K562 (cell line): Measurements from ENCODE around the gene CMTM1. TPM values are rescaled to one million over a fixed set of nuclear protein-coding genes. Genes with fewer than 3 reads are reported as not detected.

Experiments used
- ATF1 ChIP-seq, 2 experiments: fragments of 450-650 bp in 1 of 2; IDR thresholded peaks; 2 replicates each; pipeline ENCODE4 v1.6.1; 2016; ENCODE audit warnings: missing compliant biosample characterization in 1 of 2, missing genetic modification characterization in 1 of 2
- BHLHE40 ChIP-seq: IDR thresholded peaks from 2 replicates; pipeline ENCODE4 v1.6.1; 2011; ENCODE audit warnings: low read length, improper control_type of control experiment
- DIDO1 ChIP-seq: fragments of 450-650 bp; IDR thresholded peaks from 2 replicates; pipeline ENCODE4 v1.6.1; 2016; ENCODE audit warnings: low read depth, missing biosample characterization, missing genetic modification characterization
- EP400 ChIP-seq: fragments of 450-650 bp; IDR thresholded peaks from 2 replicates; pipeline ENCODE4 v1.6.1; 2017; ENCODE audit warnings: antibody characterized with exemption, mild to moderate bottlenecking, moderate library complexity
- FOSL1 ChIP-seq: fragments of 200-800 bp; sonication (Bioruptor generic); conservative IDR thresholded peaks from 2 replicates; pipeline ENCODE4 v1.6.1; 2016; ENCODE audit warnings: missing genetic modification characterization, missing compliant biosample characterization
- HOXB6 ChIP-seq: fragments of 250-450 bp; sonication (Bioruptor Pico); IDR thresholded peaks from 2 replicates; pipeline ENCODE4 v1.5.1; 2022; ENCODE audit warnings: mild to moderate bottlenecking, borderline replicate concordance
- JUNB ChIP-seq: fragments of 450-650 bp; formaldehyde crosslinking; conservative IDR thresholded peaks from 2 replicates; pipeline ENCODE4 v1.4.0; 2020; ENCODE audit warnings: mild to moderate bottlenecking
- JUND ChIP-seq, 2 experiments: IDR thresholded peaks; 2 replicates in 1 of 2; 3 replicates in 1 of 2; pipeline ENCODE4 v1.6.1; 2011; ENCODE audit warnings: borderline replicate concordance in 2 of 2, low read depth in 2 of 2, low read length in 2 of 2, improper control_type of control experiment in 1 of 2, missing biosample characterization in 1 of 2, missing genetic modification characterization in 1 of 2, missing genetic modification reagents in 1 of 2
- KLF10 ChIP-seq: fragments of 250-450 bp; sonication (Bioruptor Pico); IDR thresholded peaks from 2 replicates; pipeline ENCODE4 v1.6.1; 2021; ENCODE audit warnings: matching md5 sums
- MEF2D ChIP-seq: conservative IDR thresholded peaks from 2 replicates; pipeline ENCODE4 v1.6.1; 2016; ENCODE audit warnings: low read depth, missing genetic modification characterization, missing compliant biosample characterization
- NR2F6 ChIP-seq: fragments of 450-650 bp; formaldehyde crosslinking; IDR thresholded peaks from 2 replicates; pipeline ENCODE4 v1.4.0; 2020; ENCODE audit warnings: mild to moderate bottlenecking
- PHF8 ChIP-seq: fragments of 200-600 bp; sonication (generic); IDR thresholded peaks from 2 replicates; pipeline ENCODE4 v1.6.1; 2012; ENCODE audit warnings: mixed run types, mild to moderate bottlenecking, inconsistent platforms, low read length, moderate library complexity, borderline replicate concordance
- PRPF4 ChIP-seq: fragments of 200-400 bp; formaldehyde crosslinking; IDR thresholded peaks from one replicate; pipeline ENCODE4 v1.6.1; 2017; ENCODE audit warnings: low read length, low read depth, mild to moderate bottlenecking; ENCODE audit not compliant: insufficient read depth, poor library complexity, severe bottlenecking
- SNRNP70 ChIP-seq: fragments of 200-400 bp; formaldehyde crosslinking; optimal IDR thresholded peaks from 2 replicates; pipeline ENCODE3; 2017; ENCODE audit warnings: low read depth, low read length
- SREBF1 ChIP-seq: fragments of 150-350 bp; IDR thresholded peaks from 2 replicates; pipeline ENCODE4 v1.6.1; 2014; ENCODE audit warnings: antibody characterized with exemption, low read depth, low read length, borderline replicate concordance
- SUPT5H ChIP-seq: fragments of 450-650 bp; IDR thresholded peaks from 2 replicates; pipeline ENCODE4 v1.6.1; 2016
- TCFL5 ChIP-seq: fragments of 250-450 bp; sonication (Bioruptor Pico); conservative IDR thresholded peaks from 2 replicates; pipeline ENCODE4 v1.6.1; 2021; ENCODE audit warnings: mild to moderate bottlenecking, moderate library complexity, matching md5 sums
- TEAD1 ChIP-seq, 2 experiments: fragments of 450-650 bp in 1 of 2; sonication (generic) in 1 of 2; formaldehyde crosslinking; IDR thresholded peaks; 2 replicates each; pipeline versions ENCODE4 v1.4.0 to v1.8.0; 2020 to 2022; ENCODE audit warnings: mild to moderate bottlenecking in 2 of 2, missing genetic modification reagents in 1 of 2
- YBX1 ChIP-seq: fragments of 450-650 bp; IDR thresholded peaks from 2 replicates; pipeline ENCODE4 v1.7.1; 2016; ENCODE audit warnings: mild to moderate bottlenecking
- ZNF311 ChIP-seq: fragments of 250-450 bp; sonication (Bioruptor Pico); IDR thresholded peaks from 2 replicates; pipeline ENCODE4 v1.4.0; 2020; ENCODE audit warnings: mild to moderate bottlenecking, moderate library complexity
- ZNF384 ChIP-seq: IDR thresholded peaks from 2 replicates; pipeline ENCODE4 v1.6.1; 2012; ENCODE audit warnings: low read depth, low read length, improper control_type of control experiment
- ZNF408 ChIP-seq: fragments of 250-450 bp; sonication (Bioruptor Pico); IDR thresholded peaks from 2 replicates; pipeline ENCODE4 v1.4.0; 2020; ENCODE audit warnings: low read depth, mild to moderate bottlenecking, moderate library complexity
- ZNF589 ChIP-seq: fragments of 200-800 bp; sonication (Bioruptor generic); IDR thresholded peaks from 2 replicates; pipeline ENCODE4 v1.6.1; 2016; ENCODE audit warnings: low read depth, missing genetic modification characterization, missing compliant biosample characterization
- ZNF644 ChIP-seq: fragments of 200-800 bp; sonication (Bioruptor generic); IDR thresholded peaks from 2 replicates; pipeline ENCODE4 v1.6.1; 2016; ENCODE audit warnings: low read depth, missing genetic modification characterization, missing compliant biosample characterization
- polyA plus RNA-seq, 8 experiments: library from polyadenylated mRNA; depleted of rRNA in 4 of 8; stranded (reverse) in 5 of 8; unstranded in 3 of 8; fragments of >200 nt; fragmentation: Nextera tagmentation in 2 of 8; fragmentation: Illumina TruSeq in 1 of 8; extraction: Ambion mirVana in 2 of 8; extraction: Trizol in 1 of 8; gene quantifications; 2 replicates each; pipeline versions ENCODE4 v1.2.1 to v1.2.3, GENCODE V29; 2011 to 2014; ENCODE audit warnings: inconsistent platforms in 1 of 8, missing spikeins in 1 of 8
- total RNA-seq, 7 experiments: library from RNA; depleted of rRNA in 6 of 7; stranded (reverse); fragments of >200 nt in 6 of 7; fragmentation: Illumina TruSeq in 2 of 7; extraction: Trizol in 2 of 7; gene quantifications; 2 replicates each; pipeline versions ENCODE4 v1.2.1 to v1.2.3, GENCODE V29; 2011 to 2021; ENCODE audit warnings: low replicate concordance in 1 of 7
- TF ChIP-seq, protein P1 (sequence below): fragments of 200-800 bp; sonication (Bioruptor generic); IDR thresholded peaks from 2 replicates; pipeline ENCODE4 v1.6.1; 2017; ENCODE audit warnings: missing genetic modification characterization, missing compliant biosample characterization
- TF ChIP-seq, protein P2 (sequence below): fragments of 200-800 bp; sonication (Bioruptor generic); IDR thresholded peaks from 2 replicates; pipeline ENCODE4 v1.6.1; 2017; ENCODE audit warnings: missing genetic modification characterization, missing compliant biosample characterization

CMTM1 gene
- total and polyA plus RNA-seq, 9 of the 15 experiments (the other 6 are each of a cell fraction or from before 2014, with no cell fraction given) = 0.25 to 2.6 (median 1.1) TPM; not detected in 2

DNA sequence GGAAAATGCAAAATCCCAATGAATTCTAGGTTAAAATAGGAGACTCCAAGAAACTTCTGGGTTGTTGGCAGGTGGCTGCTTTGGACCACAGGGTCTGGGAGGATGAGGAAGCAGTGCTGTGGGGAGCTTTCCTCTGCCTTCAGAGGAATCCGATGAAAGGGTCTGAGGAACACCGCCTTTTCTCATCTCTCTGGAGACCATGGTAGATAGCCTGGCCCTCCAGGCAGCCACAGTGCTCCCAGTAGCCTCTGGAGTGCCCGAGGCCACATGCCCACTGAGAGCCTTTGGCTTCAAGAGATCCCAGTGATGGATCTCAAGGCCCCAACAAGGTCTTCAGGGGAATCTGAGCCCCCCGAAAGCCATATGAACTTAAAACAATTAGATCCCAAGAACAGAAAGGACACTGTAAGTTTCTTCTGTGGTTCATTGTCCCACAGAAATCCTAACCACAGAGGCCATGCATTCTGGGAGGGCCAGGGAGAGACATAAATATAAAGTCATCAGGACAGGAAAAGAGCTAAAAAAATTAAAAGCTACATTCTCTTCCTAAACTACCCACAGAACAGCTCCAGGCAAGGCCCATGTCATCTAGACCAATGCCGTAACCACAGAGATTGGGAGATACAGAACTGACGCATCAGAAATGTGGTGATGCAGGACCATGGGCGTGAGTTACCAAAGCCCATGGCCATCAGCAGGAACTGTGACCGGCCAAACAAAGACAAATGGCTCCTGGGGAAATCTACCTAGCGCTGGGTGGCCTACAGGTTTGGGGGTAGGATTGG is 40.7 kb upstream of the CMTM1 start (continued):
- TF ChIP-seq SUPT5H (no peak), YBX1 (no peak), DIDO1 (no peak), BHLHE40 (no peak), EP400 (no peak), PRPF4 (no peak), JUNB (CRISPR knock-in tag) (no peak), NR2F6 (CRISPR knock-in tag) (no peak), ATF1 (CRISPR knock-in tag; IDR thresholded peaks at IDR 0.05) (no peak), ATF1 (tag; IDR thresholded peaks at IDR 0.05) (peak; percentile 38; the same call in 1 of the 2 replicates), ZNF589 (no peak), SNRNP70 (no peak), FOSL1 (peak; percentile 78), SREBF1 (no peak), JUND (IDR thresholded peaks at IDR 0.05; ENCODE audit: borderline replicate concordance, low read depth, low read length) (peak; percentile 33; the same call in 1 of the 2 replicates), JUND (tag; IDR thresholded peaks at IDR 0.05; ENCODE audit: borderline replicate concordance, low read depth, low read length) (peak; percentile 25; the same call in 1 of the 3 replicates), ZNF408 (CRISPR knock-in tag) (no peak), PHF8 (no peak), HOXB6 (CRISPR knock-in tag) (no peak), MEF2D (tag) (no peak), TEAD1 (CRISPR knock-in tag; IDR thresholded peaks at IDR 0.05) (0 out of 4 replicates have a peak, but pooled peaks of 1 of the 2 experiments have one; percentile 28), ZNF311 (CRISPR knock-in tag) (no peak), ZNF384 (no peak), TCFL5 (no peak), ZNF644 (tag) (no peak), KLF10 (CRISPR knock-in tag) (no peak)
- TF ChIP-seq, protein P1, sequence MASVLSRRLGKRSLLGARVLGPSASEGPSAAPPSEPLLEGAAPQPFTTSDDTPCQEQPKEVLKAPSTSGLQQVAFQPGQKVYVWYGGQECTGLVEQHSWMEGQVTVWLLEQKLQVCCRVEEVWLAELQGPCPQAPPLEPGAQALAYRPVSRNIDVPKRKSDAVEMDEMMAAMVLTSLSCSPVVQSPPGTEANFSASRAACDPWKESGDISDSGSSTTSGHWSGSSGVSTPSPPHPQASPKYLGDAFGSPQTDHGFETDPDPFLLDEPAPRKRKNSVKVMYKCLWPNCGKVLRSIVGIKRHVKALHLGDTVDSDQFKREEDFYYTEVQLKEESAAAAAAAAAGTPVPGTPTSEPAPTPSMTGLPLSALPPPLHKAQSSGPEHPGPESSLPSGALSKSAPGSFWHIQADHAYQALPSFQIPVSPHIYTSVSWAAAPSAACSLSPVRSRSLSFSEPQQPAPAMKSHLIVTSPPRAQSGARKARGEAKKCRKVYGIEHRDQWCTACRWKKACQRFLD (CRISPR knock-in tag) = no peak
- TF ChIP-seq, protein P2, sequence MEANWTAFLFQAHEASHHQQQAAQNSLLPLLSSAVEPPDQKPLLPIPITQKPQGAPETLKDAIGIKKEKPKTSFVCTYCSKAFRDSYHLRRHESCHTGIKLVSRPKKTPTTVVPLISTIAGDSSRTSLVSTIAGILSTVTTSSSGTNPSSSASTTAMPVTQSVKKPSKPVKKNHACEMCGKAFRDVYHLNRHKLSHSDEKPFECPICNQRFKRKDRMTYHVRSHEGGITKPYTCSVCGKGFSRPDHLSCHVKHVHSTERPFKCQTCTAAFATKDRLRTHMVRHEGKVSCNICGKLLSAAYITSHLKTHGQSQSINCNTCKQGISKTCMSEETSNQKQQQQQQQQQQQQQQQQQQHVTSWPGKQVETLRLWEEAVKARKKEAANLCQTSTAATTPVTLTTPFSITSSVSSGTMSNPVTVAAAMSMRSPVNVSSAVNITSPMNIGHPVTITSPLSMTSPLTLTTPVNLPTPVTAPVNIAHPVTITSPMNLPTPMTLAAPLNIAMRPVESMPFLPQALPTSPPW = no peak
